Measurements from ENCODE around the gene SULT1A2.

DNA sequence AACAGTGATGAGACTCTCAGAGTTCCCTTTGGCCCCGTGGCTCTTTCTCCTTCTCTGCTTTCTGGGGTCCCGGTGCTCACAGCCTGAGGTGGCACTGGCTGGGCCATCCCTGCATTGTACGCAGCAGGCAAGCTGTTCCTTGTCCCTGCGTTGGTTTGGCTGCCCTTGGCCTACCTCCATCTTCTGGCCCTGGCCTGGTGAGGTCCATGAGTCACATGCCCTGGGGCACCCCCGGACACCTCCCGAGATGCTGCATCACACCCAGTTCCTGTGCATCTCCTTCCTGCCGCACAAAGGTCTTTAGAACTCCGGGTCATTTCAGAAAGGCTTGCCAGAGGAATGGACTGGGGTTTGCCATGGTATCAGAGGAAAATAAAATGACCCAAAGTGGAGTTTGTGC is 9.5 kb downstream of the SULT1A2 start:
- TF ChIP-seq POLR2A (IDR thresholded peaks at IDR 0.05; ENCODE audit: control extremely low read depth in 1 of 2, low read depth in 2 of 2, low read length in 2 of 2) = no peak
- TF ChIP-seq, protein P1, sequence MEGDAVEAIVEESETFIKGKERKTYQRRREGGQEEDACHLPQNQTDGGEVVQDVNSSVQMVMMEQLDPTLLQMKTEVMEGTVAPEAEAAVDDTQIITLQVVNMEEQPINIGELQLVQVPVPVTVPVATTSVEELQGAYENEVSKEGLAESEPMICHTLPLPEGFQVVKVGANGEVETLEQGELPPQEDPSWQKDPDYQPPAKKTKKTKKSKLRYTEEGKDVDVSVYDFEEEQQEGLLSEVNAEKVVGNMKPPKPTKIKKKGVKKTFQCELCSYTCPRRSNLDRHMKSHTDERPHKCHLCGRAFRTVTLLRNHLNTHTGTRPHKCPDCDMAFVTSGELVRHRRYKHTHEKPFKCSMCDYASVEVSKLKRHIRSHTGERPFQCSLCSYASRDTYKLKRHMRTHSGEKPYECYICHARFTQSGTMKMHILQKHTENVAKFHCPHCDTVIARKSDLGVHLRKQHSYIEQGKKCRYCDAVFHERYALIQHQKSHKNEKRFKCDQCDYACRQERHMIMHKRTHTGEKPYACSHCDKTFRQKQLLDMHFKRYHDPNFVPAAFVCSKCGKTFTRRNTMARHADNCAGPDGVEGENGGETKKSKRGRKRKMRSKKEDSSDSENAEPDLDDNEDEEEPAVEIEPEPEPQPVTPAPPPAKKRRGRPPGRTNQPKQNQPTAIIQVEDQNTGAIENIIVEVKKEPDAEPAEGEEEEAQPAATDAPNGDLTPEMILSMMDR (IDR thresholded peaks at IDR 0.05; ENCODE audit: control extremely low read depth in 1 of 3, insufficient read depth in 1 of 3, low read depth in 1 of 3, low read length in 3 of 3) = no peak
- no peak for TF ChIP-seq POLR2AphosphoS5 (IDR thresholded peaks at IDR 0.05; ENCODE audit: low read depth, low read length)
- TF ChIP-seq, protein P2, sequence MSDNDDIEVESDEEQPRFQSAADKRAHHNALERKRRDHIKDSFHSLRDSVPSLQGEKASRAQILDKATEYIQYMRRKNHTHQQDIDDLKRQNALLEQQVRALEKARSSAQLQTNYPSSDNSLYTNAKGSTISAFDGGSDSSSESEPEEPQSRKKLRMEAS (IDR thresholded peaks at IDR 0.05) = no peak
- TF ChIP-seq SUZ12 (IDR thresholded peaks at IDR 0.05; ENCODE audit: low read length) = no peak
- TF ChIP-seq CREB1 (IDR thresholded peaks at IDR 0.05) = no peak
- TF ChIP-seq RAD21 (IDR thresholded peaks at IDR 0.05 in 1 of 2, conservative IDR thresholded peaks at IDR 0.05 in 1 of 2; ENCODE audit: low read depth in 2 of 2, low read length in 2 of 2) = no peak

All from H1 (cell line).